Psoas muscle (tissue), 8 donors: Measurements from ENCODE around the gene MUC3A. TPM values are rescaled to one million over a fixed set of nuclear protein-coding genes. Genes with fewer than 3 reads are reported as not detected.

Experiments
- ATAC-seq, 4 donors: fragments of 200-7000 bp; cut with Tn5 transposase; one replicate each; pipeline ENCODE4 v1.9.1; 2020; ENCODE audit warnings: moderate library complexity in 3 of 4, mild to moderate bottlenecking in 2 of 4
- DNase-seq, 2 donors: peaks; one replicate each; pipeline ENCODE4 v3.0.0-alpha.2; 2020
- H3K27ac ChIP-seq: fragments of 200-600 bp; one replicate; pipeline ENCODE4 v1.8.0; 2022
- H3K27me3 ChIP-seq, 3 donors: fragments of 200-600 bp in 1 of 3; one replicate each; pipeline versions ENCODE4 v1.6.1 to v1.8.0; 2013 to 2022; ENCODE audit warnings: low read length in 2 of 3, mild to moderate bottlenecking in 2 of 3, moderate library complexity in 1 of 3; ENCODE audit not compliant: insufficient read depth in 3 of 3
- H3K36me3 ChIP-seq, 2 donors: fragments of 200-600 bp in 1 of 2; one replicate each; pipeline versions ENCODE4 v1.6.1 to v1.8.0; 2013 to 2022; ENCODE audit warnings: low read depth in 1 of 2, mild to moderate bottlenecking in 1 of 2, moderate library complexity in 1 of 2; ENCODE audit not compliant: insufficient read depth in 1 of 2
- H3K4me1 ChIP-seq: fragments of 200-600 bp; one replicate; pipeline ENCODE4 v1.8.0; 2022
- H3K4me3 ChIP-seq: fragments of 200-600 bp; one replicate; pipeline ENCODE4 v1.8.0; 2022; ENCODE audit warnings: mild to moderate bottlenecking
- H3K9me3 ChIP-seq: fragments of 200-600 bp; one replicate; pipeline ENCODE4 v1.8.0; 2022
- CTCF ChIP-seq: fragments of 200-600 bp; IDR thresholded peaks from one replicate; pipeline ENCODE4 v1.8.0; 2022; ENCODE audit warnings: antibody characterized with exemption
- WGBS, 3 donors: extraction: QIAGEN DNeasy Blood & Tissue Kit; methylation state at CpG; one replicate each; pipeline versions ENCODE4 v1.1.6 to v1.1.7; 2013; 5-methylcytosine and 5-hydroxymethylcytosine counted together
- intact Hi-C, 2 donors: fragments of 100-400 bp; cut with DNase I; formaldehyde crosslinking; loops; one replicate each; pipeline versions ENCODE4 v1.11.0 to v1.14.2; 2022
- polyA plus RNA-seq, 3 donors: library from polyadenylated mRNA; stranded (reverse); fragments of 200-250 nt; gene quantifications; one replicate each; pipeline ENCODE4 v1.2.3, GENCODE V29; 2013
- total RNA-seq, 4 donors: library from RNA; stranded (reverse); fragmentation: NEBNext Ultra II Directional in 2 of 4; extraction: Animal tissue kit (Norgen Biotek cat#: 25700) in 2 of 4; gene quantifications; one replicate each; pipeline versions ENCODE4 v1.2.1 to v1.2.4, GENCODE V29; 2021 to 2023
- donor health status: healthy with polysubstance abuse.
- donor health status: DM: no; HTN: no; CAD: no; lungs with moderate emphysema.
- donor health status: Bipolar disorder and iron deficiency.
- donor health status: healthy.
- donor health status: DM: yes; HTN: yes; CAD: no.
- donor health status: DM: no; HTN: no; CAD: no.
- donor health status: DM: no; HTN: no; CAD: no.
- donor health status: DM: yes; HTN: yes; CAD: no.

Gene MUC3A
- total and polyA plus RNA-seq, 7 donors: 0.10 to 0.79 (median 0.30) TPM

GRCh38 chr7:100965045-100965722, 15.8 kb downstream of the MUC3A start:
- no peaks in the 10 kb centered on the region for H3K36me3 ChIP-seq
- 15 to 18% (median 17%) methylated on average over 25 of the region's 25 CpGs for WGBS, 3 donors
- peak overlapping the region; percentile 49 for H3K4me3 ChIP-seq
- H3K9me3 ChIP-seq: no peaks in the 10 kb centered on the region
- DNase-seq (no peak), ATAC-seq (no peak)
- peaks cover 0 to 82% (median 20%) of the 10 kb centered on the region in 3 donors for H3K27me3 ChIP-seq
- peaks cover 7% of the 10 kb centered on the region for H3K4me1 ChIP-seq
- no peak overlapping the region for H3K27ac ChIP-seq
- intact Hi-C loops: loop anchor here in 1 of 2 donors (5.0 kb wide), 1 partner anchor 92 kb away; no protein-coding TSS in a partner anchor
- TF ChIP-seq CTCF: no peak

- Histone ChIP-seq H3K27me3 (peaks cover 0 to 80% (median 20%) of the 10 kb centered on the region in 3 donors), H3K36me3 (no peaks in the 10 kb centered on the region), H3K4me1 (peaks cover 7% of the 10 kb centered on the region), H3K27ac (no peak overlapping the region), H3K4me3 (peak overlapping the region; percentile 49), H3K9me3 (no peaks in the 10 kb centered on the region)
- peak; percentile 53 to 75 for DNase-seq
- intact Hi-C loops: loop anchor here in 1 of 2 donors (2.0 to 5.0 kb wide), 2 partner anchors 69 to 91 kb away; no protein-coding TSS in a partner anchor
- TF ChIP-seq CTCF: peak; percentile 62
- peak; percentile 67 to 77 (median 74) for ATAC-seq
- 2 to 4% (median 2%) methylated on average over 58 of the region's 58 CpGs for WGBS, 3 donors
Observed at GRCh38 chr7:100965723-100966541, 16.6 kb downstream of the MUC3A start.

- H3K4me3 ChIP-seq: peak overlapping the region; percentile 49
- no peak for TF ChIP-seq CTCF
- no peak overlapping the region for H3K27ac ChIP-seq
- H3K36me3 ChIP-seq: no peaks in the 10 kb centered on the region
- peaks cover 7% of the 10 kb centered on the region for H3K4me1 ChIP-seq
- H3K27me3 ChIP-seq: peaks cover 0 to 79% (median 20%) of the 10 kb centered on the region in 3 donors
- ATAC-seq: no peak
- intact Hi-C loops: loop anchor here in 1 of 2 donors (2.0 to 5.0 kb wide), 2 partner anchors 70 to 91 kb away; no protein-coding TSS in a partner anchor
- 6 to 8% (median 7%) methylated on average over 39 to 40 of the region's 40 CpGs for WGBS, 3 donors
- DNase-seq: peak in 1 of 2 donors; percentile 58
- H3K9me3 ChIP-seq: no peaks in the 10 kb centered on the region
Observed at GRCh38 chr7:100966542-100967291, 17.4 kb downstream of the MUC3A start.

- H3K27me3 ChIP-seq: peaks cover 0 to 80% (median 20%) of the 10 kb centered on the region in 3 donors
- intact Hi-C loops: loop anchor here in 1 of 2 donors (2.0 to 5.0 kb wide), 2 partner anchors 71 to 90 kb away; no protein-coding TSS in a partner anchor
- ATAC-seq (no peak), DNase-seq (no peak)
- no peaks in the 10 kb centered on the region for H3K9me3 ChIP-seq
- no peak overlapping the region for H3K27ac ChIP-seq
- H3K4me1 ChIP-seq: peaks cover 7% of the 10 kb centered on the region
- WGBS, 3 donors: 39 to 48% (median 41%) methylated on average over 13 of the region's 13 CpGs
- no peaks in the 10 kb centered on the region for H3K36me3 ChIP-seq
- TF ChIP-seq CTCF: no peak
- H3K4me3 ChIP-seq: no peak overlapping the region
Observed at GRCh38 chr7:100967292-100967863, 18.0 kb downstream of the MUC3A start.
